IMR-90 (cell line): ENCODE data around the gene PTPRG. TPM values are rescaled to one million over a fixed set of nuclear protein-coding genes. Genes with fewer than 3 reads are reported as not detected.

Source experiments
- ATAC-seq: fragments of 200-7000 bp; cut with Tn5 transposase; 2 replicates; pipeline ENCODE4 v1.9.1; 2020; ENCODE audit warnings: low read depth, mild to moderate bottlenecking, moderate library complexity
- BruUV-seq: library from RNA; stranded (reverse); fragments of 400-500 nt; replicated peaks from 2 replicates; lab custom pipeline; 2021; lab: Mats Ljungman, UMichigan
- CTCF ChIA-PET: fragments of 300-600 bp; formaldehyde crosslinking; extraction: SDS; loops from one replicate; lab custom pipeline; 2021; ENCODE audit warnings: antibody characterized with exemption; lab: Yijun Ruan, JAX
- POLR2A ChIA-PET: fragments of 300-600 bp; sonication (Branson Sonifier 250); formaldehyde crosslinking; loops from one replicate; lab custom pipeline; 2022; ENCODE audit warnings: antibody characterized with exemption; ENCODE audit not compliant: unreplicated experiment; lab: Charles Lee
- DNase-seq: peaks from one replicate; pipeline ENCODE4 v3.0.0; 2013
- H2AFZ ChIP-seq: replicated peaks from 2 replicates; pipeline ENCODE3; 2013; ENCODE audit warnings: low read length, mild to moderate bottlenecking; ENCODE audit not compliant: poor library complexity
- H2AK5ac ChIP-seq: 2 replicates; pipeline ENCODE4 v1.6.1; 2013; ENCODE audit warnings: low read depth, low read length, inconsistent platforms
- H2AK9ac ChIP-seq: replicated peaks from 2 replicates; pipeline ENCODE3; 2013; ENCODE audit warnings: mild to moderate bottlenecking, low read depth, low read length, moderate library complexity; ENCODE audit not compliant: poor library complexity
- H2BK120ac ChIP-seq: 2 replicates; pipeline ENCODE4 v1.6.1; 2013; ENCODE audit warnings: low read depth, low read length, inconsistent platforms
- H2BK15ac ChIP-seq: 3 replicates; pipeline ENCODE4 v1.6.1; 2013; ENCODE audit warnings: low read depth, low read length, inconsistent platforms
- H2BK20ac ChIP-seq: 2 replicates; pipeline ENCODE4 v1.6.1; 2013; ENCODE audit warnings: low read depth, mild to moderate bottlenecking, inconsistent platforms, low read length, moderate library complexity
- H2BK5ac ChIP-seq: 2 replicates; pipeline ENCODE4 v1.6.1; 2013; ENCODE audit warnings: mild to moderate bottlenecking, low read depth, low read length, inconsistent platforms; ENCODE audit not compliant: poor library complexity, severe bottlenecking
- H3K14ac ChIP-seq: replicated peaks from 2 replicates; pipeline ENCODE4 v1.6.1; 2013; ENCODE audit warnings: low read depth, low read length, inconsistent platforms
- H3K18ac ChIP-seq: 2 replicates; pipeline ENCODE4 v1.6.1; 2013; ENCODE audit warnings: low read depth, low read length, control low read depth
- H3K23ac ChIP-seq: 2 replicates; pipeline ENCODE4 v1.6.1; 2013; ENCODE audit warnings: low read depth, low read length, inconsistent platforms
- H3K27ac ChIP-seq: 2 replicates; pipeline ENCODE4 v1.5.1; 2013; ENCODE audit warnings: mild to moderate bottlenecking, control low read depth, low read length; ENCODE audit not compliant: insufficient read depth
- H3K27me3 ChIP-seq: 2 replicates; pipeline ENCODE4 v1.6.1; 2013; ENCODE audit warnings: low read length; ENCODE audit not compliant: control insufficient read depth, insufficient read depth
- H3K36me3 ChIP-seq: 2 replicates; pipeline ENCODE4 v1.6.1; 2013; ENCODE audit warnings: low read length, mixed read lengths; ENCODE audit not compliant: control insufficient read depth, insufficient read depth
- H3K4ac ChIP-seq: 2 replicates; pipeline ENCODE4 v1.6.1; 2013; ENCODE audit warnings: low read depth, low read length, inconsistent platforms
- H3K4me1 ChIP-seq: 2 replicates; pipeline ENCODE4 v1.6.1; 2013; ENCODE audit warnings: low read length, mixed read lengths; ENCODE audit not compliant: control insufficient read depth, insufficient read depth
- H3K4me2 ChIP-seq: 2 replicates; pipeline ENCODE4 v1.6.1; 2013; ENCODE audit warnings: low read depth, mild to moderate bottlenecking, control low read depth, low read length, moderate library complexity
- H3K4me3 ChIP-seq: 2 replicates; pipeline ENCODE4 v1.5.1; 2013; ENCODE audit warnings: low read depth, mild to moderate bottlenecking, control low read depth, low read length, moderate library complexity; ENCODE audit not compliant: insufficient read depth
- H3K56ac ChIP-seq: 2 replicates; pipeline ENCODE4 v1.6.1; 2013; ENCODE audit warnings: low read length, inconsistent platforms; ENCODE audit not compliant: insufficient read depth; ENCODE audit errors: extremely low read depth
- H3K79me1 ChIP-seq, 2 experiments: 2 replicates each; pipeline ENCODE4 v1.6.1; 2013; ENCODE audit warnings: low read length in 2 of 2, inconsistent platforms in 1 of 2, low read depth in 1 of 2
- H3K9ac ChIP-seq: 2 replicates; pipeline ENCODE4 v1.6.1; 2013; ENCODE audit warnings: low read depth, low read length, control low read depth
- H3K9me1 ChIP-seq: 2 replicates; pipeline ENCODE4 v1.6.1; 2013; ENCODE audit warnings: low read length, inconsistent platforms; ENCODE audit not compliant: insufficient read depth
- H3K9me3 ChIP-seq: 2 replicates; pipeline ENCODE4 v1.6.1; 2013; ENCODE audit warnings: low read length; ENCODE audit not compliant: control insufficient read depth, insufficient read depth
- H4K20me1 ChIP-seq: 2 replicates; pipeline ENCODE4 v1.6.1; 2013; ENCODE audit warnings: low read length, inconsistent platforms; ENCODE audit not compliant: insufficient read depth
- H4K5ac ChIP-seq: 2 replicates; pipeline ENCODE4 v1.6.1; 2013; ENCODE audit warnings: mild to moderate bottlenecking, low read depth, low read length, control low read depth
- H4K8ac ChIP-seq, 2 experiments: 2 replicates each; pipeline ENCODE4 v1.6.1; 2013; ENCODE audit warnings: low read depth in 2 of 2, low read length in 2 of 2, control low read depth in 1 of 2, inconsistent platforms in 1 of 2
- H4K91ac ChIP-seq: 2 replicates; pipeline ENCODE4 v1.6.1; 2013; ENCODE audit warnings: low read depth, low read length, inconsistent platforms; ENCODE audit not compliant: insufficient read depth
- BHLHE40 ChIP-seq: fragments of 150-350 bp; IDR thresholded peaks from 2 replicates; pipeline ENCODE4 v1.6.1; 2016; ENCODE audit warnings: mild to moderate bottlenecking, low read depth, low read length
- CEBPB ChIP-seq: IDR thresholded peaks from 2 replicates; pipeline ENCODE4 v1.6.1; 2012; ENCODE audit warnings: low read depth, low read length, improper control_type of control experiment
- CTCF ChIP-seq: conservative IDR thresholded peaks from 2 replicates; pipeline ENCODE4 v1.5.1; 2012; ENCODE audit warnings: mild to moderate bottlenecking, low read depth, low read length, improper control_type of control experiment
- ELK1 ChIP-seq: fragments of 150-350 bp; IDR thresholded peaks from 2 replicates; pipeline ENCODE4 v1.6.1; 2016; ENCODE audit warnings: low read depth, mild to moderate bottlenecking, low read length, moderate library complexity, borderline replicate concordance
- FOS ChIP-seq: fragments of 150-350 bp; IDR thresholded peaks from 2 replicates; pipeline ENCODE4 v1.6.1; 2016; ENCODE audit warnings: low read depth, low read length
- MAFK ChIP-seq: IDR thresholded peaks from 2 replicates; pipeline ENCODE4 v1.6.1; 2012; ENCODE audit warnings: low read depth, low read length, improper control_type of control experiment
- MXI1 ChIP-seq: IDR thresholded peaks from 2 replicates; pipeline ENCODE4 v1.6.1; 2012; ENCODE audit warnings: low read depth, mild to moderate bottlenecking, low read length, moderate library complexity, borderline replicate concordance
- NFE2L2 ChIP-seq: fragments of 150-350 bp; IDR thresholded peaks from 2 replicates; pipeline ENCODE4 v1.6.1; 2016; ENCODE audit warnings: low read depth, mild to moderate bottlenecking, low read length
- RAD21 ChIP-seq: IDR thresholded peaks from 2 replicates; pipeline ENCODE4 v1.6.1; 2012; ENCODE audit warnings: low read length, improper control_type of control experiment
- RCOR1 ChIP-seq: IDR thresholded peaks from 2 replicates; pipeline ENCODE4 v1.6.1; 2012; ENCODE audit warnings: mild to moderate bottlenecking, low read length, improper control_type of control experiment; ENCODE audit not compliant: insufficient replicate concordance
- RFX5 ChIP-seq: IDR thresholded peaks from 2 replicates; pipeline ENCODE4 v1.8.0; 2012; ENCODE audit warnings: low read depth, mild to moderate bottlenecking, low read length, moderate library complexity
- WGBS, 2 experiments: methylation state at CpG; one replicate each; pipeline versions ENCODE4 v1.1.5 to v1.1.7; 2013; ENCODE audit warnings: missing lambda C conversion rate in 2 of 2; ENCODE audit not compliant: insufficient read length in 1 of 2; ENCODE audit errors: extremely low coverage in 2 of 2; 5-methylcytosine and 5-hydroxymethylcytosine counted together
- dilution Hi-C: fragments of 300-500 bp; cut with HindIII; formaldehyde crosslinking; loops from one replicate; pipeline ENCODE4 v1.14.3; 2018; ENCODE audit warnings: low sequenced_read_pairs; ENCODE audit not compliant: unreplicated experiment
- in situ Hi-C: fragments of 300-500 bp; cut with MboI; formaldehyde crosslinking; loops from 3 replicates; pipeline ENCODE4 v1.14.3; 2019; ENCODE audit warnings: low sequenced_read_pairs, inconsistent platforms, mixed read lengths
- intact Hi-C: fragments of 100-400 bp; cut with micrococcal nuclease; formaldehyde crosslinking; loops from 2 replicates; pipeline ENCODE4 v1.10.0; 2022
- polyA plus RNA-seq, 3 experiments: library from polyadenylated mRNA; depleted of rRNA; stranded (reverse); fragments of >200 nt; gene quantifications; 2 replicates each; pipeline ENCODE4 v1.2.3, GENCODE V29; 2012; ENCODE audit warnings: low replicate concordance in 1 of 3
- total RNA-seq: library from RNA; depleted of rRNA; stranded (reverse); fragments of >200 nt; gene quantifications from 2 replicates; pipeline ENCODE4 v1.2.3, GENCODE V29; 2012

PTPRG gene
- total and polyA plus RNA-seq, 2 of the 4 experiments (the other 2 are of a cell fraction): 7.7 to 31.0 TPM

GRCh38 chr3:61808526-61808925 lies 247.2 kb downstream of the PTPRG start:
- WGBS, 2 experiments: 59% methylated on average over 4 of the region's 5 CpGs; no CpG with 5 or more reads in 1 of the 2 experiments
- DNase-seq (no peak), ATAC-seq (no peak)
- Histone ChIP-seq H3K27ac (no peak overlapping the region), H2BK120ac (no peak overlapping the region), H3K18ac (peak overlapping the region; percentile 47; the same call in 1 of the 2 replicates), H2AFZ (no peak overlapping the region), H3K27me3 (no peaks in the 10 kb centered on the region), H3K4ac (no peak overlapping the region), H3K56ac (no peak overlapping the region), H3K36me3 (no peaks in the 10 kb centered on the region), H2BK5ac (no peak overlapping the region), H3K23ac (no peak overlapping the region), H2BK20ac (no peak overlapping the region), H3K4me3 (no peak overlapping the region), H3K79me1 (peaks cover 30 to 40% of the 10 kb centered on the region in 2 experiments), H3K9ac (no peak overlapping the region), H4K91ac (no peak overlapping the region), H2BK15ac (no peak overlapping the region), H2AK5ac (no peak overlapping the region), H3K4me1 (peaks cover 9% of the 10 kb centered on the region), H4K20me1 (0 out of 2 replicates have a peak, but pooled peaks cover 10% of the 10 kb centered on the region), H2AK9ac (no peak overlapping the region), H4K8ac (no peak overlapping the region), H3K14ac (no peak overlapping the region), H3K9me3 (no peaks in the 10 kb centered on the region), H4K5ac (no peak overlapping the region; the same call in 1 of the 2 replicates), H3K4me2 (no peak overlapping the region), H3K9me1 (peaks cover 2% of the 10 kb centered on the region; the same call in 1 of the 2 replicates)
- BruUV-seq: no TSS peak
- intact Hi-C loops (no loop called here), in situ Hi-C loops (no loop called here), dilution Hi-C loops (no loop called here)
- ChIA-PET CTCF (interaction anchor here (0.5 kb wide), 1 partner anchor 606 kb away, joined by 3 read pairs; no protein-coding TSS in a partner anchor), POLR2A (no interaction called here)
- TF ChIP-seq RAD21: no peak
- TF ChIP-seq MXI1: no peak
- no peak for TF ChIP-seq CEBPB
- TF ChIP-seq FOS: no peak
- no peak for TF ChIP-seq NFE2L2
- no peak for TF ChIP-seq RFX5
- no peak for TF ChIP-seq CTCF
- no peak for TF ChIP-seq MAFK
- TF ChIP-seq RCOR1: no peak
- TF ChIP-seq ELK1: no peak
- no peak for TF ChIP-seq BHLHE40
